B cell (primary cell): ENCODE data around the gene ENTREP3. TPM values are rescaled to one million over a fixed set of nuclear protein-coding genes. Genes with fewer than 3 reads are reported as not detected.

Experiments used
- ATAC-seq: fragments of 200-7000 bp; cut with Tn5 transposase; one replicate; pipeline ENCODE4 v1.10.0; 2021; ENCODE audit warnings: low read depth, mild to moderate bottlenecking, moderate number of reproducible peaks, moderate library complexity
- CTCF ChIA-PET: fragments of 350-600 bp; sonication (Branson Sonifier 250); formaldehyde crosslinking; loops from one replicate; lab custom pipeline; 2021; ENCODE audit warnings: antibody characterized with exemption, inconsistent platforms; lab: Charles Lee
- POLR2A ChIA-PET: fragments of 350-600 bp; sonication (Branson Sonifier 250); formaldehyde crosslinking; loops from one replicate; lab custom pipeline; 2021; ENCODE audit warnings: antibody characterized with exemption; lab: Charles Lee
- DNase-seq: peaks from one replicate; pipeline ENCODE4 v3.0.0; 2013
- H2AFZ ChIP-seq: 2 replicates; pipeline ENCODE4 v1.6.1; 2012; ENCODE audit warnings: mild to moderate bottlenecking, low read depth, low read length; ENCODE audit not compliant: insufficient read depth, poor library complexity, severe bottlenecking
- H3K27ac ChIP-seq, 2 donors: 1 replicate in 1 of 2; 2 replicates in 1 of 2; pipeline ENCODE4 v1.5.1; 2012 to 2013; ENCODE audit warnings: low read length in 2 of 2, mild to moderate bottlenecking in 2 of 2, moderate library complexity in 1 of 2
- H3K27me3 ChIP-seq, 4 experiments: fragments of 200-600 bp in 1 of 4; sonication (generic) in 1 of 4; replicated peaks in 1 of 4; 1 replicate in 2 of 4; 2 replicates in 2 of 4; pipeline versions ENCODE4 v1.6.1 to v1.7.0; 2013 to 2016; ENCODE audit warnings: low read length in 3 of 4, mild to moderate bottlenecking in 2 of 4, mixed read lengths in 1 of 4, moderate library complexity in 1 of 4; ENCODE audit not compliant: insufficient read depth in 4 of 4, control insufficient read depth in 3 of 4; ENCODE audit errors: control extremely low read depth in 1 of 4
- H3K36me3 ChIP-seq, 2 experiments: replicated peaks in 1 of 2; 1 replicate in 1 of 2; 2 replicates in 1 of 2; pipeline versions ENCODE4 v1.6.1 to v1.7.1; 2013; ENCODE audit warnings: low read length in 1 of 2; ENCODE audit not compliant: insufficient read depth in 2 of 2, control insufficient read depth in 1 of 2; ENCODE audit errors: control extremely low read depth in 1 of 2, extremely low read depth in 1 of 2
- H3K4me1 ChIP-seq, 2 donors: fragments of 200-600 bp in 1 of 2; sonication (generic) in 1 of 2; 1 replicate in 1 of 2; 2 replicates in 1 of 2; pipeline versions ENCODE4 v1.5.1 to v1.6.1; 2013 to 2017; ENCODE audit warnings: low read length in 2 of 2; ENCODE audit not compliant: control insufficient read depth in 2 of 2, insufficient read depth in 2 of 2
- H3K4me2 ChIP-seq: replicated peaks from 2 replicates; pipeline ENCODE3; 2012; ENCODE audit warnings: mild to moderate bottlenecking, low read depth, low read length; ENCODE audit not compliant: poor library complexity, severe bottlenecking
- H3K4me3 ChIP-seq, 5 experiments: fragments of 200-600 bp in 1 of 5; sonication (generic) in 1 of 5; 1 replicate in 3 of 5; 2 replicates in 2 of 5; pipeline versions ENCODE4 v1.5.1 to v1.7.0; 2011 to 2016; ENCODE audit warnings: low read length in 4 of 5, mild to moderate bottlenecking in 4 of 5, low read depth in 2 of 5, control low read depth in 1 of 5, moderate library complexity in 1 of 5; ENCODE audit not compliant: insufficient read depth in 1 of 5; ENCODE audit errors: control extremely low read depth in 1 of 5, extremely low read depth in 1 of 5
- H3K79me2 ChIP-seq: fragments of 200-600 bp; sonication (generic); one replicate; pipeline ENCODE4 v1.6.0; 2016; ENCODE audit warnings: low read length; ENCODE audit not compliant: control insufficient read depth, insufficient read depth
- H3K9ac ChIP-seq: fragments of 200-600 bp; sonication (generic); 2 replicates; pipeline ENCODE4 v1.6.1; 2017; ENCODE audit warnings: mild to moderate bottlenecking, low read length, moderate library complexity
- H3K9me3 ChIP-seq, 3 donors: one replicate each; pipeline versions ENCODE4 v1.6.1 to v1.7.1; 2013; ENCODE audit warnings: low read length in 2 of 3; ENCODE audit not compliant: control insufficient read depth in 2 of 3, insufficient read depth in 1 of 3; ENCODE audit errors: control extremely low read depth in 1 of 3
- H4K20me1 ChIP-seq: 2 replicates; pipeline ENCODE4 v1.6.0; 2012; ENCODE audit warnings: mild to moderate bottlenecking, low read length; ENCODE audit not compliant: insufficient read depth, control insufficient read depth, poor library complexity, severe bottlenecking
- H3K27ac Mint-ChIP-seq: one replicate; pipeline ENCODE4 v1.8.0; 2021; ENCODE audit warnings: mixed read lengths
- H3K27me3 Mint-ChIP-seq: one replicate; pipeline ENCODE4 v1.8.0; 2021; ENCODE audit warnings: mixed read lengths
- H3K4me1 Mint-ChIP-seq: one replicate; pipeline ENCODE4 v1.8.0; 2021; ENCODE audit warnings: mixed read lengths
- H3K4me3 Mint-ChIP-seq: one replicate; pipeline ENCODE4 v1.8.0; 2021; ENCODE audit warnings: mixed read lengths
- H3K9me3 Mint-ChIP-seq: one replicate; pipeline ENCODE4 v1.8.0; 2022; ENCODE audit warnings: mixed read lengths; ENCODE audit not compliant: insufficient read depth
- EZH2 ChIP-seq: IDR thresholded peaks from 2 replicates; pipeline ENCODE4 v1.6.1; 2012; ENCODE audit warnings: borderline replicate concordance, low read depth, mild to moderate bottlenecking, moderate library complexity, low read length; ENCODE audit not compliant: insufficient read depth, poor library complexity, severe bottlenecking
- WGBS: methylation state at CpG from one replicate; pipeline ENCODE4 v1.1.5; 2013; ENCODE audit warnings: missing lambda C conversion rate; ENCODE audit not compliant: insufficient coverage; 5-methylcytosine and 5-hydroxymethylcytosine counted together
- intact Hi-C: fragments of 100-400 bp; cut with micrococcal nuclease; formaldehyde crosslinking; loops from one replicate; pipeline ENCODE4 v1.10.0; 2022
- polyA plus RNA-seq: library from polyadenylated mRNA; depleted of rRNA; stranded (reverse); fragments of >200 nt; gene quantifications from 2 replicates; pipeline ENCODE4 v1.2.3, GENCODE V29; 2012
- total RNA-seq, 2 donors: library from RNA; stranded (reverse); fragments of 120-200 nt in 1 of 2; gene quantifications; 1 replicate in 1 of 2; 2 replicates in 1 of 2; pipeline versions ENCODE4 v1.2.3 to v1.2.4, GENCODE V29; 2013 to 2022
- TF ChIP-seq, protein P1 (sequence below): fragments of 200-600 bp; IDR thresholded peaks from one replicate; pipeline ENCODE4 v1.8.0; 2022; ENCODE audit warnings: antibody characterized with exemption, mild to moderate bottlenecking

The ENTREP3 gene
- total and polyA plus RNA-seq, 2 donors (not counting 1 experiment from before 2014, with no cell fraction given), result 7.6 to 15.2 TPM

GRCh38 chr1:155279268-155279667 lies 24.0 kb upstream of the ENTREP3 start:
- Histone ChIP-seq H4K20me1 (no peaks in the 10 kb centered on the region), H3K79me2 (no peaks in the 10 kb centered on the region), H3K4me2 (no peak overlapping the region), H3K27me3 (no peaks in the 10 kb centered on the region), H3K4me1 (peaks cover 16 to 25% of the 10 kb centered on the region in 2 donors), H3K9me3 (no peaks in the 10 kb centered on the region), H2AFZ (no peak overlapping the region), H3K27ac (no peak overlapping the region), H3K4me3 (no peak overlapping the region), H3K36me3 (no peaks in the 10 kb centered on the region), H3K9ac (no peak overlapping the region)
- CTCF ChIA-PET, result interaction anchor here (0.9 to 1.0 kb wide), 2 partner anchors 29 to 44 kb away, joined by 3 to 6 read pairs; no protein-coding TSS in a partner anchor
- POLR2A ChIA-PET, result interaction anchor here (0.7 kb wide), 1 partner anchor 111 kb away, joined by 4 read pairs; no protein-coding TSS in a partner anchor
- no peaks in the 10 kb centered on the region for H3K9me3 Mint-ChIP-seq
- ATAC-seq, result no peak
- 100% methylated on average over 2 of the region's 2 CpGs for WGBS
- H3K27me3 Mint-ChIP-seq, result no peaks in the 10 kb centered on the region
- peaks cover 21% of the 10 kb centered on the region for H3K4me1 Mint-ChIP-seq
- no peak overlapping the region for H3K27ac Mint-ChIP-seq
- no peak for DNase-seq
- intact Hi-C loops, result loop anchor here (5.0 kb wide), 2 partner anchors 37 to 192 kb away; a partner anchor contains a TSS
- no peak overlapping the region for H3K4me3 Mint-ChIP-seq
- TF ChIP-seq, protein P1, sequence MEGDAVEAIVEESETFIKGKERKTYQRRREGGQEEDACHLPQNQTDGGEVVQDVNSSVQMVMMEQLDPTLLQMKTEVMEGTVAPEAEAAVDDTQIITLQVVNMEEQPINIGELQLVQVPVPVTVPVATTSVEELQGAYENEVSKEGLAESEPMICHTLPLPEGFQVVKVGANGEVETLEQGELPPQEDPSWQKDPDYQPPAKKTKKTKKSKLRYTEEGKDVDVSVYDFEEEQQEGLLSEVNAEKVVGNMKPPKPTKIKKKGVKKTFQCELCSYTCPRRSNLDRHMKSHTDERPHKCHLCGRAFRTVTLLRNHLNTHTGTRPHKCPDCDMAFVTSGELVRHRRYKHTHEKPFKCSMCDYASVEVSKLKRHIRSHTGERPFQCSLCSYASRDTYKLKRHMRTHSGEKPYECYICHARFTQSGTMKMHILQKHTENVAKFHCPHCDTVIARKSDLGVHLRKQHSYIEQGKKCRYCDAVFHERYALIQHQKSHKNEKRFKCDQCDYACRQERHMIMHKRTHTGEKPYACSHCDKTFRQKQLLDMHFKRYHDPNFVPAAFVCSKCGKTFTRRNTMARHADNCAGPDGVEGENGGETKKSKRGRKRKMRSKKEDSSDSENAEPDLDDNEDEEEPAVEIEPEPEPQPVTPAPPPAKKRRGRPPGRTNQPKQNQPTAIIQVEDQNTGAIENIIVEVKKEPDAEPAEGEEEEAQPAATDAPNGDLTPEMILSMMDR, result no peak
- TF ChIP-seq EZH2, result no peak

DNA sequence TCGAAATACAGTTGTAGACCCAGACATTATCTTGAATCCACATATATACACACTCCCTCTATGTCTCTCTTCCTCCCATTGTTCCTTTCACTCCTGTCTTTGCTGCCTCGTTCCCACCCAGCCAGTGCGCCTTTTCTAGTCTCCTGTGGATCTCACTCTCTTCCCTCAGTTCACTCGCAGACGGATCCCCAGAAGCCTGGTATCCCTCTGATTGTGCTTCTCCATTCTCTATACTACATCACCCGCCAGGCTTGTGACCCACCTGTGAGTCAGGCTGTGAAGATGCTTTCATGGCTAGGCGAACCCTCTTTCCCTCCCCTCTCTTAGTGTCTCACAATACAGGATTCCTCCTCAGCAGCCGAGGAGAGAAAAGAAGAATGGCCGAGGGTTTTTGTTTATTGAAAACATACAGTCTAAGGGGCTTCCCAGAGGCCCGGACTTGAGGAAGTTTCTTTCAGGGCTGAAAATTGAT lies 23.4 kb upstream of the ENTREP3 start:
- Histone ChIP-seq H3K9me3 (no peaks in the 10 kb centered on the region), H3K4me2 (peak overlapping the region; percentile 100), H4K20me1 (no peaks in the 10 kb centered on the region), H3K27me3 (no peaks in the 10 kb centered on the region), H3K4me1 (peaks cover 18 to 27% of the 10 kb centered on the region in 2 donors), H3K9ac (no peak overlapping the region), H3K27ac (no peak overlapping the region), H3K36me3 (no peaks in the 10 kb centered on the region), H2AFZ (no peak overlapping the region), H3K79me2 (peaks cover 2% of the 10 kb centered on the region), H3K4me3 (no peak overlapping the region)
- no peaks in the 10 kb centered on the region for H3K27me3 Mint-ChIP-seq
- 60% methylated on average over 8 of the region's 10 CpGs for WGBS
- intact Hi-C loops, result loop anchor here (1.0 to 5.0 kb wide), 3 partner anchors 36 to 191 kb away; partner anchors contain the start of gene RUSC1
- peak overlapping the region; percentile 12 for H3K27ac Mint-ChIP-seq
- ATAC-seq, result no peak
- peaks cover 23% of the 10 kb centered on the region for H3K4me1 Mint-ChIP-seq
- peak overlapping the region; percentile 83 for H3K4me3 Mint-ChIP-seq
- no peaks in the 10 kb centered on the region for H3K9me3 Mint-ChIP-seq
- TF ChIP-seq EZH2, result no peak
- TF ChIP-seq, protein P1, result peak; percentile 30
- DNase-seq, result no peak
- CTCF ChIA-PET, result interaction anchor here (0.7 to 1.3 kb wide), 4 partner anchors 42 to 222 kb away, joined by 3 to 7 read pairs (median 4); partner anchors contain the start of gene RUSC1
- POLR2A ChIA-PET, result no interaction called here
